Measurements from ENCODE around the gene LSAMP. TPM values are rescaled to one million over a fixed set of nuclear protein-coding genes. Genes with fewer than 3 reads are reported as not detected.
"Not testable (repeated sequence)": the region's sequence is repeated elsewhere in the genome, so short reads cannot be mapped to it uniquely, and the experiment has no call there.

The LSAMP gene
- total RNA-seq, 3 donors from 2014 or later: 0.78 to 39.8 (median 1.9) TPM

DNA sequence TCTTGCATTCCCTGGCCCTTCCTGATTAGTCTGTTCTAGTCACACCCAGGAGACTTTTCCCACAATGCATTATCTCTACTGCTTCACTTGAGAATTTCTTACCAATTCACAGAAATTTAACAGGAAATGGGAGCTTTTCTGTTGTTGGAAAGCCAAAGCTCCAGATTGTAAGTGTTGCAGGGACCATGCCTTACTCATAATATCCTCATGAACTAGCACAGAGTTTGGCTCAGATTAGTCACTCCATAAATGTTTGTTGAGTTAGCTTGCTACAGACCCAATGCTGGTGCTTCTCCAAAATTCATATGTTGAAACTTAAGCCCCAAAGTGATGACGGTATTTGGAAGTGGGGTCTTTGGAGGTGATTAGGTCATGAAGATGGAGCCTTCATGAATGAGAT is 589.4 kb downstream of the LSAMP start:
- Histone ChIP-seq H3K9me3 (no peaks in the 10 kb centered on the region), H3K4me1 (ENCODE audit: low read depth) (no peaks in the 10 kb centered on the region), H3K4me3 (no peak overlapping the region), H3K36me3 (ENCODE audit: low read depth) (no peaks in the 10 kb centered on the region)
- ATAC-seq: no peak
- intact Hi-C loops (cut with DNase I, micrococcal nuclease): no loop called here
- TF ChIP-seq, protein P1, sequence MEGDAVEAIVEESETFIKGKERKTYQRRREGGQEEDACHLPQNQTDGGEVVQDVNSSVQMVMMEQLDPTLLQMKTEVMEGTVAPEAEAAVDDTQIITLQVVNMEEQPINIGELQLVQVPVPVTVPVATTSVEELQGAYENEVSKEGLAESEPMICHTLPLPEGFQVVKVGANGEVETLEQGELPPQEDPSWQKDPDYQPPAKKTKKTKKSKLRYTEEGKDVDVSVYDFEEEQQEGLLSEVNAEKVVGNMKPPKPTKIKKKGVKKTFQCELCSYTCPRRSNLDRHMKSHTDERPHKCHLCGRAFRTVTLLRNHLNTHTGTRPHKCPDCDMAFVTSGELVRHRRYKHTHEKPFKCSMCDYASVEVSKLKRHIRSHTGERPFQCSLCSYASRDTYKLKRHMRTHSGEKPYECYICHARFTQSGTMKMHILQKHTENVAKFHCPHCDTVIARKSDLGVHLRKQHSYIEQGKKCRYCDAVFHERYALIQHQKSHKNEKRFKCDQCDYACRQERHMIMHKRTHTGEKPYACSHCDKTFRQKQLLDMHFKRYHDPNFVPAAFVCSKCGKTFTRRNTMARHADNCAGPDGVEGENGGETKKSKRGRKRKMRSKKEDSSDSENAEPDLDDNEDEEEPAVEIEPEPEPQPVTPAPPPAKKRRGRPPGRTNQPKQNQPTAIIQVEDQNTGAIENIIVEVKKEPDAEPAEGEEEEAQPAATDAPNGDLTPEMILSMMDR (IDR thresholded peaks at IDR 0.05): no peak
- no peak for DNase-seq

DNA sequence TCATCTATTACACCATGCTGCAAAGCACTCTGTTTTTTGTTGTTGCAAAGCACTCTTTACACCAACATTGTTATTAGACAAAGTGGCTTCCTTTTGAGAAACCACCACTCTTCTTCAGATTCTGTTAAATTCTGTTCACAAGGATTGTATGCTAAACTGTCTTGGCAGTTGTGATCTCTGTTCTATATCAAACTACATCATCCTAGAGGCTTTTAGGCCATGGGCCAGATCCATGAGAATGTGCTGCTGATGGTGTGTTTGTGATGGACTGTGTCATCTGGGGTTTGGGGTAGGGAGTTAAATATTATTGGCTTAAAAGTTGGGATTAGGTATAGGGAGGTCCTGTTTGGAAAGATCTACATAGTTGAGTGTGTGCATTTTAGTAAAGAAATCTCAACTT is 592.2 kb downstream of the LSAMP start:
- TF ChIP-seq, protein P1 (IDR thresholded peaks at IDR 0.05): no peak
- no peak for DNase-seq
- Histone ChIP-seq H3K4me1 (ENCODE audit: low read depth) (no peaks in the 10 kb centered on the region), H3K36me3 (ENCODE audit: low read depth) (no peaks in the 10 kb centered on the region), H3K4me3 (no peak overlapping the region), H3K9me3 (no peaks in the 10 kb centered on the region)
- intact Hi-C loops (cut with DNase I, micrococcal nuclease): no loop called here
- ATAC-seq: no peak

DNA sequence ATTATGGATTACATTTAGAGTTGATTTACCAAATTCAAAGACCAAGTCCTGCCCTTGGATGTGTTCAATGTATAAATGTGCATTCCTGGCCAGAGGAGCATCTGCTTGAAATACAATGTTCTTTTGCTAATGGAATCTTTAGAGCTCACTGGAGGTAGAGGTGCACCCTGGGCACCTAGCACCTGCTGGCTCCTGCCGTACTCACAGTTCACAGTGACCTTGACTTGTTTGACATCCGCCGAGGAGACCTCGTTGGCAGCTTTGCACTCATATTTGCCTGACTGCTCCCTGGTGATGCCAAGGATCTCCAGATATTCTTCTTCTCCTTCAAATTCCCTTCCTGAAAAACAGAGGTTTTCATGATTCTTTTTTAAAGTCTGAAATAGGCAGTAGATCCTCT is 593.0 kb downstream of the LSAMP start:
- intact Hi-C loops (cut with DNase I, micrococcal nuclease): no loop called here
- H3K4me1 ChIP-seq (ENCODE audit: low read depth): no peaks in the 10 kb centered on the region
- DNase-seq (no peak), ATAC-seq (no peak)
- no peaks in the 10 kb centered on the region for H3K9me3 ChIP-seq
- TF ChIP-seq, protein P1 (IDR thresholded peaks at IDR 0.05): no peak
- no peaks in the 10 kb centered on the region for H3K36me3 ChIP-seq (ENCODE audit: low read depth)
- H3K4me3 ChIP-seq: no peak overlapping the region

DNA sequence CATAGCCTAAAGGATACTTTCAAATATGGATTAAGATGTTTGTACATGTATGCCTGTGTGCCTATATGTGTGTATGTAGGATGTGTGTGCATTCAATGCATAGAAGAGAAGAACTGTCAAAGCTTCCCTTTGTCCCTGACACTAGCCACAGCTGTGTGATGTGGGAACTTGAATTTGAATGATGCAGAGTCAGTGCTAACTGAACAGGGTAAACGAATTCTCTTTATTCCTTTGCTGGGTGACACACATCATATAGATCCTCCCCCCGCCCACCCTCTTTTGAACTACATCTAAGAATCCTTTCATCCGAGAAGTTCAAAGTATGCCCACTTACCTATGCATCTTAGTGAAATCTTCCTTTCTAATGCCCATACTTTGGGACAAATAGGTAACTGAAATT is 593.7 kb downstream of the LSAMP start:
- no peak overlapping the region for H3K4me3 ChIP-seq
- intact Hi-C loops (cut with DNase I, micrococcal nuclease): no loop called here
- TF ChIP-seq, protein P1 (IDR thresholded peaks at IDR 0.05): no peak
- H3K36me3 ChIP-seq (ENCODE audit: low read depth): no peaks in the 10 kb centered on the region
- no peaks in the 10 kb centered on the region for H3K4me1 ChIP-seq (ENCODE audit: low read depth)
- no peak for DNase-seq
- no peak for ATAC-seq
- no peaks in the 10 kb centered on the region for H3K9me3 ChIP-seq

DNA sequence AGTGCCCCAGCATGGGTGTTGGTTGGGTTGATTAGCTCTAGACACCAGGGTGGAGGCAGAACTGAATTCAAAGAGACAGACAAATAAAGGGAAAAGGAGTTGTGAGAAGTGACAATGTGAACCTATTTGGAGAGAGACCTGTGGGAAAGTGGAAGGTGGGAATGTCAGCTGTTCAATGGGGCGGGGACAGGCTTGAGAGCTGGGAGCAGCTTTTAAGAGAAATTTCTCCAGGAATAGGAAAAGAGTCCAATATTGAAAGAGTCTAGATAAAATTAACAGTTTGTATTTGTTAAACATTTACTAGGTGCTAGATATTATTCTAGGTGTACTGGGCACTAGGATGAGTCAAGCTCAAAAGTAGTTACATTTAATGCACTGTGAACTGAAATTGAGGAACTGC is 596.6 kb downstream of the LSAMP start:
- ATAC-seq: no peak
- TF ChIP-seq, protein P1 (IDR thresholded peaks at IDR 0.05): no peak
- Histone ChIP-seq H3K36me3 (ENCODE audit: low read depth) (no peaks in the 10 kb centered on the region), H3K4me1 (ENCODE audit: low read depth) (no peaks in the 10 kb centered on the region), H3K9me3 (no peaks in the 10 kb centered on the region), H3K4me3 (no peak overlapping the region)
- DNase-seq: no peak
- intact Hi-C loops (cut with DNase I, micrococcal nuclease): no loop called here

DNA sequence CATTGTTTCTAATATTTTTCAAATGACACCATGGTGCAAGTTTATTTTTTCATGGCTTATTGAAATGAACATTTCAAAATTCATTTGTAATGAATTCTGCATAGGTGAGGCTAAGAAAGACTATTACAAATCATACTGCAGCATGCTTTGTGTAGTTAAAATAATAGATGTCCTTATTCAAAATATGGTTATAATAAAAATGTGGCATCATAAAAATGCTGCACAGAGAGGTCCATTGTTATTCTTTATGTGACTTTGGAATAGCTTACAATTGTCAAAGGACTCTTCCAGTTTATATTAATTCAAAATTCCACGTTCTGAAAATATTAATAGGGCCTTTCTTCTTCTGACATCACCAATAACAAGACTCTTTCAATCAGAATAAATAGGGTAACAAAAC is 599.3 kb downstream of the LSAMP start:
- DNase-seq: no peak
- intact Hi-C loops (cut with DNase I, micrococcal nuclease): no loop called here
- Histone ChIP-seq H3K9me3 (no peaks in the 10 kb centered on the region), H3K4me1 (ENCODE audit: low read depth) (no peaks in the 10 kb centered on the region), H3K4me3 (no peak overlapping the region), H3K36me3 (ENCODE audit: low read depth) (no peaks in the 10 kb centered on the region)
- no peak for ATAC-seq
- TF ChIP-seq, protein P1 (IDR thresholded peaks at IDR 0.05): no peak

DNA sequence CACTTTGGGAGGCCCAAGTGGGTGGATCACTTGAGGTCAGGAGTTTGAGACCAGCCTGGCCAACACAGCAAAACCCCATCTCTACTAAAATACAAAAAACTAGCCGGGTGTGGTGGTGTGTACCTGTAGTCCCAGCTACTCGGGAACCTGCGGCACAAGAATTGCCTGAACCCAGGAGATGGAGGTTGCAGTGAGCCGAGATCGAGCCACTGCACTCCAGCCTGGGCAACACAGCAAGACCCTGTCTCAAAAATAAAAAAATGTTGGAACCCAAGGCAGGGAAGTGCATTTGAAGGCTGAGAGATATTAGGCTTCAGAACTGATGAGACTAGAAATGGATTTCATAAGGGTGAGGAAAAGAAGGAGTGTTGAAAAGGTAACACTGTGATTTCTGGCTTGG is 600.6 kb downstream of the LSAMP start:
- H3K36me3 ChIP-seq (ENCODE audit: low read depth); intact Hi-C loops (cut with DNase I, micrococcal nuclease); H3K9me3 ChIP-seq; ATAC-seq; DNase-seq; H3K4me1 ChIP-seq (ENCODE audit: low read depth); H3K4me3 ChIP-seq: not testable (repeated sequence)
